Neuronal stem cell (in vitro differentiated cells): ENCODE results near the gene SLC26A9.
A peak's percentile ranks its signal among the peaks of the same experiment; 100 is the strongest.

Experiments used
- DNase-seq: peaks from one replicate; pipeline ENCODE4 v3.0.0-alpha.2; 2013; ENCODE audit warnings: low spot score
- H2AFZ ChIP-seq: one replicate; pipeline ENCODE4 v1.6.1; 2013; ENCODE audit warnings: mild to moderate bottlenecking, low read length, inconsistent platforms
- H2AK5ac ChIP-seq: 2 replicates; pipeline ENCODE4 v1.6.1; 2013; ENCODE audit warnings: low read depth, mild to moderate bottlenecking, inconsistent platforms, low read length, moderate library complexity, mixed read lengths
- H2BK120ac ChIP-seq: 2 replicates; pipeline ENCODE4 v1.6.1; 2013; ENCODE audit warnings: low read depth, mild to moderate bottlenecking, inconsistent platforms, low read length, moderate library complexity, mixed read lengths
- H2BK12ac ChIP-seq: one replicate; pipeline ENCODE4 v1.6.1; 2013; ENCODE audit warnings: low read length, inconsistent platforms
- H2BK15ac ChIP-seq: 2 replicates; pipeline ENCODE4 v1.6.1; 2013; ENCODE audit warnings: mild to moderate bottlenecking, low read length, inconsistent platforms, mixed read lengths
- H2BK5ac ChIP-seq: one replicate; pipeline ENCODE4 v1.6.1; 2013; ENCODE audit warnings: inconsistent platforms, mild to moderate bottlenecking, low read length, moderate library complexity
- H3K14ac ChIP-seq: one replicate; pipeline ENCODE4 v1.6.1; 2013; ENCODE audit warnings: low read length, inconsistent platforms
- H3K18ac ChIP-seq: 2 replicates; pipeline ENCODE4 v1.6.1; 2013; ENCODE audit warnings: low read length, inconsistent platforms
- H3K23ac ChIP-seq: 2 replicates; pipeline ENCODE4 v1.6.1; 2013; ENCODE audit warnings: low read depth, mild to moderate bottlenecking, mixed read lengths, low read length, inconsistent platforms; ENCODE audit not compliant: poor library complexity
- H3K27ac ChIP-seq: replicated peaks from 3 replicates; pipeline ENCODE4 v1.5.1; 2013; ENCODE audit warnings: low read length, inconsistent platforms
- H3K27me3 ChIP-seq, 3 experiments: 2 replicates each; pipeline ENCODE4 v1.6.1; 2013; ENCODE audit warnings: low read length in 3 of 3, mild to moderate bottlenecking in 2 of 3, inconsistent platforms in 1 of 3, low read depth in 1 of 3, mixed read lengths in 1 of 3, moderate library complexity in 1 of 3; ENCODE audit not compliant: control insufficient read depth in 3 of 3, insufficient read depth in 3 of 3
- H3K36me3 ChIP-seq, 2 donors: replicated peaks in 1 of 2; 2 replicates each; pipeline ENCODE4 v1.6.1; 2013; ENCODE audit warnings: low read length in 2 of 2; ENCODE audit not compliant: control insufficient read depth in 2 of 2, insufficient read depth in 2 of 2
- H3K4ac ChIP-seq: 2 replicates; pipeline ENCODE4 v1.6.1; 2013; ENCODE audit warnings: inconsistent platforms, mild to moderate bottlenecking, low read length, moderate library complexity
- H3K4me1 ChIP-seq, 2 donors: 1 replicate in 1 of 2; 2 replicates in 1 of 2; pipeline ENCODE4 v1.6.1; 2013; ENCODE audit warnings: low read length in 2 of 2, low read depth in 1 of 2; ENCODE audit not compliant: control insufficient read depth in 2 of 2, insufficient read depth in 1 of 2
- H3K4me2 ChIP-seq: one replicate; pipeline ENCODE4 v1.6.1; 2013; ENCODE audit warnings: mild to moderate bottlenecking, low read length, inconsistent platforms; ENCODE audit not compliant: insufficient read depth, poor library complexity, severe bottlenecking
- H3K4me3 ChIP-seq, 2 donors: 2 replicates each; pipeline ENCODE4 v1.5.1; 2013; ENCODE audit warnings: low read length in 2 of 2, mild to moderate bottlenecking in 2 of 2, inconsistent platforms in 1 of 2, moderate library complexity in 1 of 2
- H3K79me1 ChIP-seq: one replicate; pipeline ENCODE4 v1.6.1; 2013; ENCODE audit warnings: low read depth, mild to moderate bottlenecking, inconsistent platforms, low read length, moderate library complexity
- H3K9ac ChIP-seq: one replicate; pipeline ENCODE4 v1.6.1; 2013; ENCODE audit warnings: mild to moderate bottlenecking, low read depth, low read length, inconsistent platforms; ENCODE audit not compliant: poor library complexity
- H3K9me3 ChIP-seq, 2 donors: replicated peaks in 1 of 2; 2 replicates each; pipeline versions ENCODE3 to v1.6.1; 2013; ENCODE audit warnings: low read length in 2 of 2, mild to moderate bottlenecking in 2 of 2, inconsistent platforms in 1 of 2, low read depth in 1 of 2, mixed read lengths in 1 of 2, moderate library complexity in 1 of 2; ENCODE audit not compliant: control insufficient read depth in 2 of 2, insufficient read depth in 1 of 2
- H4K8ac ChIP-seq: one replicate; pipeline ENCODE4 v1.6.1; 2013; ENCODE audit warnings: low read depth, mild to moderate bottlenecking, inconsistent platforms, low read length, moderate library complexity
- H4K91ac ChIP-seq: one replicate; pipeline ENCODE4 v1.6.1; 2013; ENCODE audit warnings: low read length, low read depth, mild to moderate bottlenecking, inconsistent platforms; ENCODE audit not compliant: poor library complexity
- WGBS, 2 donors: extraction: QIAGEN DNeasy Blood & Tissue Kit; methylation state at CpG; one replicate each; pipeline ENCODE4 v1.1.7; 2013; ENCODE audit warnings: missing lambda C conversion rate in 2 of 2, mixed read lengths in 1 of 2; ENCODE audit not compliant: insufficient read length in 2 of 2, insufficient replicate concordance in 1 of 2; ENCODE audit errors: extremely low coverage in 2 of 2; 5-methylcytosine and 5-hydroxymethylcytosine counted together

SLC26A9 gene

DNA sequence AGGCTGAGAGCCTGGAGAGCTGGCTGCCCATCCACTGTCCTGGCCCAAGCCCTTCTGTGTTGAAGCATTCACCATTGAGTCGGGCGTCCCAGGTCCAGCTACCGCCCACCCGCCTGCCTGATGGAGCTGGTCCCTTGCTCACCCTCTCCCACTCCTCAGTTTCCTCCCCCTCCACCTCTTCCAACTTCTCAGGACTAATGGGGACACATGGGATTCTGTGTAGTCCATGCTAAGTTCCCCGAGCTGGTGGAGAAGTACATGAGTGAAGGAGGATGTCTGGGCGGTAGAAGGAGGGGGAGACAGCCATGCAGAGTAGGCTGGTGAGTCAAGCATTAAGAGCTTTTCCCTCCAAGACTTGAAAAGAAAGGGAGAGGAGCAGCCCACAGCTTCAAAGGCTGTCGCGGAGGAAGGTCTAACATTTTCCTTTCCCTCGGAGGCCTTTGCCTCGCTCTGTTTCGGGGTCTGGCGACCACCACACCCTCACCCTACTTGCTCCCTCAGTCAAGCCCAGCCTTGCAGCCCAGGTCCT, 561 bp downstream of the SLC26A9 start:
- Histone ChIP-seq H2BK12ac (no peak overlapping the region), H4K91ac (no peak overlapping the region), H2AK5ac (peak overlapping the region; percentile 36), H3K18ac (peak overlapping the region; percentile 73), H4K8ac (no peak overlapping the region), H3K79me1 (no peaks in the 10 kb centered on the region), H3K14ac (peak overlapping the region; percentile 73), H3K27ac (no peak overlapping the region), H3K9me3 (no peaks in the 10 kb centered on the region), H2BK15ac (peak overlapping the region; percentile 72), H3K9ac (no peak overlapping the region), H3K36me3 (no peaks in the 10 kb centered on the region), H3K27me3 (peaks cover 0 to 28% (median 0%) of the 10 kb centered on the region in 3 experiments), H3K4me2 (no peak overlapping the region), H3K4me1 (peaks cover 0 to 20% of the 10 kb centered on the region in 2 donors), H3K4ac (no peak overlapping the region), H2AFZ (no peak overlapping the region), H2BK5ac (no peak overlapping the region), H2BK120ac (peak overlapping the region; percentile 4), H3K4me3 (no peak overlapping the region), H3K23ac (no peak overlapping the region)
- DNase-seq, result no peak
- no CpG with 5 or more reads among the region's 12 CpGs for WGBS, 2 donors

- H4K8ac ChIP-seq, result no peak overlapping the region
- no peak overlapping the region for H2AFZ ChIP-seq
- no peak overlapping the region for H2BK5ac ChIP-seq
- H3K9me3 ChIP-seq, result no peaks in the 10 kb centered on the region
- no peaks in the 10 kb centered on the region for H3K79me1 ChIP-seq
- H3K18ac ChIP-seq, result peak overlapping the region; percentile 89
- peak overlapping the region; percentile 82 for H2BK15ac ChIP-seq
- peaks cover 0 to 21% (median 0%) of the 10 kb centered on the region in 3 experiments for H3K27me3 ChIP-seq
- no CpG with 5 or more reads among the region's 5 CpGs for WGBS, 2 donors
- H3K4me3 ChIP-seq, result no peak overlapping the region
- H3K14ac ChIP-seq, result no peak overlapping the region
- peaks cover 0 to 20% of the 10 kb centered on the region in 2 donors for H3K4me1 ChIP-seq
- H3K4me2 ChIP-seq, result no peak overlapping the region
- H2AK5ac ChIP-seq, result no peak overlapping the region
- H2BK120ac ChIP-seq, result peak overlapping the region; percentile 58
- no peak overlapping the region for H3K9ac ChIP-seq
- no peak for DNase-seq
- H2BK12ac ChIP-seq, result peak overlapping the region; percentile 52
- no peak overlapping the region for H3K27ac ChIP-seq
- H3K23ac ChIP-seq, result no peak overlapping the region
- H3K36me3 ChIP-seq, result no peaks in the 10 kb centered on the region
- H4K91ac ChIP-seq, result no peak overlapping the region
- no peak overlapping the region for H3K4ac ChIP-seq
Measured at GRCh38 chr1:205940710-205941109, 2.5 kb downstream of the SLC26A9 start.

DNA sequence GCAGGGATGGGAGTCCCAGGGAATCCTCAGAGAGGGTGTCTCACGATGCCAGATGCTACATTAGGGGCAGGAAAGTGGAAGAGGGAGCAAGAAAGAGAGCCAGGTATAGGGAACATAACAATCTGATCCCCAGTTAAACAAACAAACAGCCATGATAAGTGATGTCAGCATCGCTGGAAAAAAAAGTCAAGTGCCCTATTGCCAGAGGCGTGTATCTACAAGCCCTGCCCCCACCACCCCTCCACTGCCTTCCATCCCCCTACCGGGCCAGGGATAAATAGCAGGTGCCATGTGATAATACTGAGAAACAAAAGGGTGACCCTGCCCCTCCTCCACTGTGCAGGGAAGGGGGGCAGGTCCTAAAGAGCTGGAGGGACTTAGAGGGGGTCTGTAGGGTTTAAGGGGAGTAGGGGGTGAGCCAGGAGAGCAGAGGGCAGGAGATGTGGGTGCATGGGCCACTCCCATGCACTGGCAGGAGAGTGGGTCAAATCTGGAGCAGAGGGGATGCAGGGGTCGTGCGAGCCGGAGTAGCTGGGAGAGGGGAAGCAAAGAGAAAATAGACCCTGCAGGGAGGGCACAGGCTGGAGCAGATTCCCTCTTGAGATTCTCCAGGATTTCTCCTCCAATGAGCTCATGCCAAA, 3.4 kb downstream of the SLC26A9 start:
- peak; percentile 40 for DNase-seq
- no peaks in the 10 kb centered on the region for H3K9me3 ChIP-seq

GRCh38 chr1:205938682-205939081, 4.6 kb downstream of the SLC26A9 start:
- Histone ChIP-seq H2BK5ac (no peak overlapping the region), H2BK12ac (no peak overlapping the region), H3K4me1 (peaks cover 5 to 25% of the 10 kb centered on the region in 2 donors), H3K9me3 (no peaks in the 10 kb centered on the region), H3K27ac (no peak overlapping the region), H3K36me3 (no peaks in the 10 kb centered on the region), H3K18ac (no peak overlapping the region), H3K4me3 (no peak overlapping the region), H3K79me1 (no peaks in the 10 kb centered on the region), H2AK5ac (no peak overlapping the region), H2AFZ (no peak overlapping the region), H4K8ac (no peak overlapping the region), H4K91ac (no peak overlapping the region), H3K14ac (no peak overlapping the region), H2BK15ac (no peak overlapping the region), H3K9ac (no peak overlapping the region), H2BK120ac (no peak overlapping the region), H3K4me2 (no peak overlapping the region), H3K27me3 (peaks cover 0 to 21% (median 0%) of the 10 kb centered on the region in 3 experiments), H3K4ac (no peak overlapping the region), H3K23ac (no peak overlapping the region)
- DNase-seq, result no peak
- no CpG with 5 or more reads among the region's 1 CpG for WGBS, 2 donors

More for the DNA sequence above, 3.4 kb downstream of the SLC26A9 start:
- Histone ChIP-seq H2BK15ac (no peak overlapping the region), H3K36me3 (no peaks in the 10 kb centered on the region), H2AFZ (no peak overlapping the region), H3K14ac (no peak overlapping the region), H2AK5ac (no peak overlapping the region), H3K4me2 (no peak overlapping the region), H3K18ac (peak overlapping the region; percentile 60), H3K23ac (no peak overlapping the region), H4K91ac (no peak overlapping the region), H2BK12ac (no peak overlapping the region), H4K8ac (no peak overlapping the region), H3K27me3 (peaks cover 0 to 21% (median 0%) of the 10 kb centered on the region in 3 experiments), H3K4me1 (peaks cover 0 to 20% of the 10 kb centered on the region in 2 donors), H3K27ac (no peak overlapping the region), H3K4ac (no peak overlapping the region), H3K4me3 (no peak overlapping the region), H3K79me1 (no peaks in the 10 kb centered on the region), H2BK120ac (no peak overlapping the region), H2BK5ac (no peak overlapping the region), H3K9ac (no peak overlapping the region)
- no CpG with 5 or more reads among the region's 7 CpGs for WGBS, 2 donors
